Esophagus (tissue), 2 donors: ENCODE data around the gene HLA-A. TPM values are rescaled to one million over a fixed set of nuclear protein-coding genes. Genes with fewer than 3 reads are reported as not detected.
"Not testable (repeated sequence)": the region's sequence is repeated elsewhere in the genome, so short reads cannot be mapped to it uniquely, and the experiment has no call there.

ENCODE experiments used
- H3K27ac ChIP-seq, 2 donors: one replicate each; pipeline ENCODE4 v1.5.1; 2013; ENCODE audit warnings: low read depth in 2 of 2, mild to moderate bottlenecking in 2 of 2, inconsistent platforms in 1 of 2, low read length in 1 of 2, moderate library complexity in 1 of 2
- H3K27me3 ChIP-seq, 2 donors: one replicate each; pipeline ENCODE4 v1.6.1; 2013; ENCODE audit warnings: low read length in 2 of 2, control low read depth in 1 of 2, mild to moderate bottlenecking in 1 of 2; ENCODE audit not compliant: insufficient read depth in 2 of 2, control insufficient read depth in 1 of 2
- H3K36me3 ChIP-seq, 2 donors: one replicate each; pipeline ENCODE4 v1.6.1; 2013; ENCODE audit warnings: low read length in 1 of 2; ENCODE audit not compliant: control insufficient read depth in 2 of 2, insufficient read depth in 2 of 2
- H3K4me1 ChIP-seq, 2 donors: one replicate each; pipeline ENCODE4 v1.6.1; 2013; ENCODE audit warnings: low read length in 1 of 2; ENCODE audit not compliant: control insufficient read depth in 2 of 2, insufficient read depth in 2 of 2
- H3K4me3 ChIP-seq, 2 donors: one replicate each; pipeline ENCODE4 v1.5.1; 2013; ENCODE audit warnings: low read length in 2 of 2, mild to moderate bottlenecking in 2 of 2, low read depth in 1 of 2, moderate library complexity in 1 of 2
- H3K9me3 ChIP-seq, 2 donors: one replicate each; pipeline ENCODE4 v1.6.1; 2013; ENCODE audit warnings: mild to moderate bottlenecking in 2 of 2, low read depth in 1 of 2, low read length in 1 of 2, moderate library complexity in 1 of 2; ENCODE audit not compliant: control insufficient read depth in 2 of 2, insufficient read depth in 1 of 2
- WGBS, 2 donors: extraction: QIAGEN DNeasy Blood & Tissue Kit; methylation state at CpG; one replicate each; pipeline ENCODE4 v1.1.7; 2013; 5-methylcytosine and 5-hydroxymethylcytosine counted together
- polyA plus RNA-seq, 2 donors: library from polyadenylated mRNA; stranded (reverse); fragments of 200-250 nt; gene quantifications; one replicate each; pipeline ENCODE4 v1.2.3, GENCODE V29; 2013
- donor health status: healthy with polysubstance abuse.
- donor health status: Bipolar disorder and iron deficiency.

Gene HLA-A
- polyA plus RNA-seq, 2 donors = 197 to 259 TPM

DNA sequence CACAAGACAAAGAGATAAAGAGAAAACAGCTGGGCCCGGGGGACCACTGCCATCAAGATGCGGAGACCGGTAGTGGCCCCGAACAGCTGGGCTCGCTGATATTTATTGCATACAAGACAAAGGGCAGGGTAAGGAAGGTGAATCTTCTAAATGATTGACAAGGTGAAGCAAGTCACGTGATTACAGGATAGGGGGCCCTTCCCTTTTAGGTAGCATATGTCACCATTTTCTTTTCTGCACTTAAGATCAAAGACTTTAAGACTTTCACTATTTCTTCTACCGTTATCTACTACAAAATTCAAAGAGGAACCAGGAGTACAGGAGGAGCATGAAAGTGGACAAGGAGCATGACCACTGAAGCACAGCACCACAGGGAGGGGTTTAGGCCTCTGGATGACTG is 12.3 kb upstream of the HLA-A start:
- not testable (repeated sequence) for H3K27me3 ChIP-seq, H3K9me3 ChIP-seq, H3K4me1 ChIP-seq, H3K27ac ChIP-seq, H3K36me3 ChIP-seq, H3K4me3 ChIP-seq
- 82 to 83% methylated on average over 7 of the region's 7 CpGs for WGBS, 2 donors

DNA sequence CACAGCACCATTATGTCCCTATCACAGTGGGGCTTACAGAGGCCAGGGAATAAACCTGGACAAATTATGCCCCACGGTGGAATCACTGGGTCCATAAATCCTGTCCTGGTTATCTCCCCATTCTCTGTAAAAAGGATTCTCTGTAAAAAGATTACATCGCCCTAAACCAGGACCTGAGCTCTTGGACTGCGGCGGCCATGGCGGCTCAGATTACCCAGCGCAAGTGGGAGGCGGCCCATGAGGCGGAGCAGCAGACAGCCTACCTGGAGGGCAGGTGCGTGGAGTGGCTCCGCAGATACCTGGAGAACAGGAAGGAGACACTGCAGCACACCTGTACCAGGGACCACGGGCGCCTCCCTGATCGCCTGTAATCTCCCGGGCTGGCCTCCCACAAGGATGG is 8.4 kb upstream of the HLA-A start:
- no peak overlapping the region for H3K27ac ChIP-seq
- no peaks in the 10 kb centered on the region for H3K9me3 ChIP-seq
- no peaks in the 10 kb centered on the region for H3K4me1 ChIP-seq
- no peaks in the 10 kb centered on the region for H3K36me3 ChIP-seq
- 83 to 95% methylated on average over 8 to 10 of the region's 14 CpGs for WGBS, 2 donors
- no peaks in the 10 kb centered on the region for H3K27me3 ChIP-seq
- H3K4me3 ChIP-seq = no peak overlapping the region

DNA sequence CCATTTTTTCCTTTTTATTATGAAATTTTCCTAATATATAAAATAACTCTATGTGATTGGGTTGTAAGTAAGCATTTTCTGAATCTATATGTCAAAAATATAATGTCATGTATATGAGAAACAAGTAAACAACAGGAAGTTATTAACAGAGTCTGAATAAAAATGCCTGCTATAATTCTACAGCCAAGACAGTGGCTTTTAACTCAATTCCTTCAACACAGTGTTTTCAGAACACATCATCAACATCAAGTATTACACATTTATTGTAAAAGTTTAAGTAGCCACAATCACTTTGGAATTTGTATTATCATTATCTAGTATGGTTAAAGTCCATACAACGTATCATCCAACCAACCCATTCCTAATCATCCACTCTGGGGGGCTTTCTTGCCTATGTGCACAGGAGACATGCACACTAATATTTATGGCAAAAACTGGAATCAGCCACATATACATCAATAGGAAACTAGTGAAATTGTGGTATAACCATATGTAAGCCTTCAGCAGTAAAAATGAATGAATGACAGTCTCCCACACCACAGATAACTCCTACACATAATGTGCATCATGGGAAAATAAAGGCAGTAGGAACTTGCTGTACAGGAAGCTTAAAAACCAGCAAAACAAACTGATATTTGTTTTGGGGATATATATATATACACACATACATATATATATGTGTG is 6.9 kb upstream of the HLA-A start:
- Histone ChIP-seq H3K9me3 (no peaks in the 10 kb centered on the region), H3K4me3 (no peak overlapping the region), H3K36me3 (no peaks in the 10 kb centered on the region), H3K4me1 (no peaks in the 10 kb centered on the region), H3K27me3 (no peaks in the 10 kb centered on the region), H3K27ac (no peak overlapping the region)
- 0 to 30% methylated on average over 1 of the region's 1 CpG for WGBS, 2 donors

DNA sequence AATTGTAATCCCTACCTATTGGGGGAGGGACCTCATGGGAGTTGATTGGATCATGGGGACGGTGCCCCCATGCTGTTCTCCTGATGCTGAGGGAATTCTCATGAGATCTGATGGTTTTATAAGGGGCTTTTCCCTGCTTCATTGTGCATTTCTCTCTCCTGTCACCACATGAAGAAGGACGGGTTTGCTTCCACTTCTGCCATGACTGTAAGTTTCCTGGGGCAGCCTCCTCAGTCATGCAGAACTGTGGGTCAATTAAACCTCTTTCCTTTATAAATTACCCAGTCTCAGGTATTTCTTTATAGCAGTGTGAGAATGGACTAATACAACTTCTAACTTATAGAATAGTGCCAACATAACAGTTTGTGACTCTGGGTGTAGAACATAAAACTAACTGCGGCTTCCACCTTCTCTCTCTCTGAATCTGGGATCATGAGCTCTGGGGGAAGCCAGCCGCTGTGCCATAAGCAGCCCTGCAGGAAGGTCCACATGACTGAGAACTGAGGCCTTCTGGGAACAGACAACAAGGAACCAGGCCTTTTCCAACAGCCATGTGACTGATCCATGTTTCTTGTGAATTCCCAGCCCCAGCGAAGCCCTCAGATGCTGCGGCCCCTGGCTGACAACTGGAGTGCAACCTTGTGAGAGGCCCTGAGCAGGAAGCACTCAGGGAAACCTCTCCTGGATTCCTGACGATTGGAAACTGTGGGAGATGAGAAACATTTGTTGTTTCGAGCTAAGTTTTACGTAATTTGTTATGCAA is 3.4 kb upstream of the HLA-A start:
- no peak overlapping the region for H3K27ac ChIP-seq
- no peaks in the 10 kb centered on the region for H3K4me1 ChIP-seq
- no peaks in the 10 kb centered on the region for H3K27me3 ChIP-seq
- H3K4me3 ChIP-seq = no peak overlapping the region
- WGBS, 2 donors = 52 to 57% methylated on average over 9 of the region's 9 CpGs
- no peaks in the 10 kb centered on the region for H3K36me3 ChIP-seq
- H3K9me3 ChIP-seq = no peaks in the 10 kb centered on the region

DNA sequence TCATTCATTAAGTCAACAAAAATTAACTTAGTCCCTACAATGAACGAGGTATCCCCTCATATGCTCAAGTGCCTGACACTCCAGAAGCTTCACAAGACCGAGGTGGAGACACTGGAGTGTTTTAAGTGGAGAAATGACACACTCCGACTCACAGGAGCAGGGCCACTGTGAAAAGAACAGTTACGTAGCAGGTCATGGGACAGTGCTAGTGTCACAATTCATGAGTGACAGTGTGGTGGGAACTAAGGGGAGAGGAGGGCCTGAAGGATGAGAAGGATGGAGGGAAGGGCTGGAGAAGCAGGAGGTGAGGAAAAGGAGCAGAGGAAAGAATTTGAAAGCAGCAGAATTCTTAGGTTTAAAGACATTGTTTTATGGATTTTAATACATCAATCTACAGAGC is 1.3 kb upstream of the HLA-A start:
- Histone ChIP-seq H3K4me1 (no peaks in the 10 kb centered on the region), H3K27ac (peak overlapping the region in 1 of 2 donors; percentile 31), H3K27me3 (no peaks in the 10 kb centered on the region), H3K9me3 (no peaks in the 10 kb centered on the region), H3K4me3 (no peak overlapping the region), H3K36me3 (peaks cover 3 to 4% of the 10 kb centered on the region in 2 donors)
- 45 to 52% methylated on average over 4 of the region's 4 CpGs for WGBS, 2 donors

DNA sequence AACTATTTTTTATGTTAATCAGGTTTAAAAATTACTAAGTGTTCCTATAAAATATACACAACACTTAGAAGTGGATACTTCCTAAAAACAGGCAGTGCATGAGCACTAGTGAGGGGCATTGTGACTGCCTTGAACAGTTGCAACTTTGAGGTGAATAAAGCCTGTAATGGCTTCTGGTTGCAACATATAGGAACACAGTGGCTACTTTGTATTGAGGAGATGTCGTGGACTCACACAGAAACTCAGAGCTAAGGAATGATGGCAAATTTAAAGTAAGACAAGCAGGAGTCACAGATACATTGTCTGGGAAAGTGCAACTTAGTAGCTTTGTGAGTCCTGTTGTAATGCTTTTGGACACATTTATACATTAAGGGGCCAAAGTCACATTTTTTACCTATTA is 861 bp upstream of the HLA-A start:
- Histone ChIP-seq H3K36me3 (peaks cover 3 to 4% of the 10 kb centered on the region in 2 donors), H3K27ac (peak overlapping the region in 1 of 2 donors; percentile 76), H3K27me3 (no peaks in the 10 kb centered on the region), H3K9me3 (no peaks in the 10 kb centered on the region), H3K4me3 (peak overlapping the region in 1 of 2 donors; percentile 70), H3K4me1 (no peaks in the 10 kb centered on the region)
- 3 to 32% methylated on average over 1 of the region's 1 CpG for WGBS, 2 donors

DNA sequence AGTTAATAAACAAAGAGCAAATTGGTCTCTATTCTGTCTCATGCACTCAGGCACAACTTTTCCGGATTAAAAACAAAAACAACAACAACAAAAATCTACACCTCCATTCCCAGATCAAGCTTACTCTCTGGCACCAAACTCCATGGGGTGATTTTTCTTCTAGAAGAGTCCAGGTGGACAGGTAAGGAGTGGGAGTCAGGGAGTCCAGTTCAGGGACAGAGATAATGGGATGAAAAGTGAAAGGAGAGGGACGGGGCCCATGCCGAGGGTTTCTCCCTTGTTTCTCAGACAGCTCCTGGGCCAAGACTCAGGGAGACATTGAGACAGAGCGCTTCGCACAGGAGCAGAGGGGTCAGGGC is 437 bp upstream of the HLA-A start:
- H3K4me3 ChIP-seq = peak overlapping the region; percentile 64 to 70
- 0 to 3% methylated on average over 5 of the region's 5 CpGs for WGBS, 2 donors
- no peaks in the 10 kb centered on the region for H3K27me3 ChIP-seq
- peaks cover 3 to 4% of the 10 kb centered on the region in 2 donors for H3K36me3 ChIP-seq
- H3K9me3 ChIP-seq = no peaks in the 10 kb centered on the region
- peak overlapping the region; percentile 76 to 83 for H3K27ac ChIP-seq
- no peaks in the 10 kb centered on the region for H3K4me1 ChIP-seq

DNA sequence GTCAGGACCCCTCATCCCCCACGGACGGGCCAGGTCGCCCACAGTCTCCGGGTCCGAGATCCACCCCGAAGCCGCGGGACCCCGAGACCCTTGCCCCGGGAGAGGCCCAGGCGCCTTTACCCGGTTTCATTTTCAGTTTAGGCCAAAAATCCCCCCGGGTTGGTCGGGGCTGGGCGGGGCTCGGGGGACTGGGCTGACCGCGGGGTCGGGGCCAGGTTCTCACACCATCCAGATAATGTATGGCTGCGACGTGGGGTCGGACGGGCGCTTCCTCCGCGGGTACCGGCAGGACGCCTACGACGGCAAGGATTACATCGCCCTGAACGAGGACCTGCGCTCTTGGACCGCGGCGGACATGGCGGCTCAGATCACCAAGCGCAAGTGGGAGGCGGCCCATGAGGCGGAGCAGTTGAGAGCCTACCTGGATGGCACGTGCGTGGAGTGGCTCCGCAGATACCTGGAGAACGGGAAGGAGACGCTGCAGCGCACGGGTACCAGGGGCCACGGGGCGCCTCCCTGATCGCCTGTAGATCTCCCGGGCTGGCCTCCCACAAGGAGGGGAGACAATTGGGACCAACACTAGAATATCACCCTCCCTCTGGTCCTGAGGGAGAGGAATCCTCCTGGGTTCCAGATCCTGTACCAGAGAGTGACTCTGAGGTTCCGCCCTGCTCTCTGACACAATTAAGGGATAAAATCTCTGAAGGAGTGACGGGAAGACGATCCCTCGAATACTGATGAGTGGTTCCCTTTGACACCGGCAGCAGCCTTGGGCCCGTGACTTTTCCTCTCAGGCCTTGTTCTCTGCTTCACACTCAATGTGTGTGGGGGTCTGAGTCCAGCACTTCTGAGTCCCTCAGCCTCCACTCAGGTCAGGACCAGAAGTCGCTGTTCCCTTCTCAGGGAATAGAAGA is 978 bp downstream of the HLA-A start:
- H3K9me3 ChIP-seq = no peaks in the 10 kb centered on the region
- H3K27ac ChIP-seq = peak overlapping the region; percentile 76 to 83
- 13 to 28% methylated on average over 57 to 58 of the region's 58 CpGs for WGBS, 2 donors
- peak overlapping the region; percentile 64 to 70 for H3K4me3 ChIP-seq
- H3K36me3 ChIP-seq = peaks cover 3 to 6% of the 10 kb centered on the region in 2 donors
- no peaks in the 10 kb centered on the region for H3K4me1 ChIP-seq
- H3K27me3 ChIP-seq = no peaks in the 10 kb centered on the region

DNA sequence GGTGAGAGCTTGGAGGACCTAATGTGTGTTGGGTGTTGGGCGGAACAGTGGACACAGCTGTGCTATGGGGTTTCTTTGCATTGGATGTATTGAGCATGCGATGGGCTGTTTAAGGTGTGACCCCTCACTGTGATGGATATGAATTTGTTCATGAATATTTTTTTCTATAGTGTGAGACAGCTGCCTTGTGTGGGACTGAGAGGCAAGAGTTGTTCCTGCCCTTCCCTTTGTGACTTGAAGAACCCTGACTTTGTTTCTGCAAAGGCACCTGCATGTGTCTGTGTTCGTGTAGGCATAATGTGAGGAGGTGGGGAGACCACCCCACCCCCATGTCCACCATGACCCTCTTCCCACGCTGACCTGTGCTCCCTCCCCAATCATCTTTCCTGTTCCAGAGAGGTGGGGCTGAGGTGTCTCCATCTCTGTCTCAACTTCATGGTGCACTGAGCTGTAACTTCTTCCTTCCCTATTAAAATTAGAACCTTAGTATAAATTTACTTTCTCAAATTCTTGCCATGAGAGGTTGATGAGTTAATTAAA is 3.0 kb downstream of the HLA-A start:
- no peaks in the 10 kb centered on the region for H3K27me3 ChIP-seq
- no peak overlapping the region for H3K4me3 ChIP-seq
- H3K36me3 ChIP-seq = peaks cover 3 to 10% of the 10 kb centered on the region in 2 donors
- 55 to 71% methylated on average over 4 of the region's 4 CpGs for whole genome bisulfite sequencing, 2 donors
- no peak overlapping the region for H3K27ac ChIP-seq
- H3K9me3 ChIP-seq = no peaks in the 10 kb centered on the region
- no peaks in the 10 kb centered on the region for H3K4me1 ChIP-seq
